HG03097 (cell line): ENCODE measurements around the gene CFAP157.
"Not testable (repeated sequence)": the region's sequence is repeated elsewhere in the genome, so short reads cannot be mapped to it uniquely, and the experiment has no call there.

Experiments
- ATAC-seq: cut with Tn5 transposase; IDR thresholded peaks from one replicate; pipeline ENCODE4 v1.9.1; 2021; ENCODE audit not compliant: unreplicated experiment, low FRiP score

CFAP157 gene

GRCh38 chr9:127756776-127757175 lies 50.0 kb downstream of the CFAP157 start:
- not testable (repeated sequence) for ATAC-seq

GRCh38 chr9:127758843-127759242 lies 52.1 kb downstream of the CFAP157 start:
- no peak for ATAC-seq

GRCh38 chr9:127761061-127761460 lies 54.3 kb downstream of the CFAP157 start:
- ATAC-seq, result no peak

GRCh38 chr9:127761491-127761956 lies 54.7 kb downstream of the CFAP157 start:
- ATAC-seq, result no peak

- no peak for ATAC-seq
These were observed 55.4 kb downstream of the CFAP157 start for GRCh38 chr9:127762111-127762676.

- ATAC-seq, result no peak
These were observed 57.2 kb downstream of the CFAP157 start for GRCh38 chr9:127763918-127764384.

- ATAC-seq, result no peak
These were observed 58.6 kb downstream of the CFAP157 start for GRCh38 chr9:127765418-127765817.
